ENCODE results near the gene MFSD11.
"Not testable (repeated sequence)": the region's sequence is repeated elsewhere in the genome, so short reads cannot be mapped to it uniquely, and the experiment has no call there.

- not testable (repeated sequence) for TF ChIP-seq REST (IDR thresholded peaks at IDR 0.05; ENCODE audit: insufficient replicate concordance, low read depth); GABPA (IDR thresholded peaks at IDR 0.05; ENCODE audit: low read depth); POLR2AphosphoS5 (IDR thresholded peaks at IDR 0.05; ENCODE audit: low read depth); SPI1 (IDR thresholded peaks at IDR 0.05; ENCODE audit: borderline replicate concordance, low read depth)
- TF ChIP-seq, protein P1, sequence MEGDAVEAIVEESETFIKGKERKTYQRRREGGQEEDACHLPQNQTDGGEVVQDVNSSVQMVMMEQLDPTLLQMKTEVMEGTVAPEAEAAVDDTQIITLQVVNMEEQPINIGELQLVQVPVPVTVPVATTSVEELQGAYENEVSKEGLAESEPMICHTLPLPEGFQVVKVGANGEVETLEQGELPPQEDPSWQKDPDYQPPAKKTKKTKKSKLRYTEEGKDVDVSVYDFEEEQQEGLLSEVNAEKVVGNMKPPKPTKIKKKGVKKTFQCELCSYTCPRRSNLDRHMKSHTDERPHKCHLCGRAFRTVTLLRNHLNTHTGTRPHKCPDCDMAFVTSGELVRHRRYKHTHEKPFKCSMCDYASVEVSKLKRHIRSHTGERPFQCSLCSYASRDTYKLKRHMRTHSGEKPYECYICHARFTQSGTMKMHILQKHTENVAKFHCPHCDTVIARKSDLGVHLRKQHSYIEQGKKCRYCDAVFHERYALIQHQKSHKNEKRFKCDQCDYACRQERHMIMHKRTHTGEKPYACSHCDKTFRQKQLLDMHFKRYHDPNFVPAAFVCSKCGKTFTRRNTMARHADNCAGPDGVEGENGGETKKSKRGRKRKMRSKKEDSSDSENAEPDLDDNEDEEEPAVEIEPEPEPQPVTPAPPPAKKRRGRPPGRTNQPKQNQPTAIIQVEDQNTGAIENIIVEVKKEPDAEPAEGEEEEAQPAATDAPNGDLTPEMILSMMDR (IDR thresholded peaks at IDR 0.05; ENCODE audit: insufficient read depth, low read length): not testable (repeated sequence)
Observed at GRCh38 chr17:76806767-76807166, 68.8 kb downstream of the MFSD11 start.

All from HL-60 (cell line).